GM18951 (cell line): Measurements from ENCODE around the gene TPRN.

ENCODE experiments used
- POLR2A ChIP-seq: IDR thresholded peaks from 4 replicates; pipeline ENCODE4 v1.6.1; 2011; ENCODE audit warnings: mild to moderate bottlenecking; ENCODE audit not compliant: insufficient read length, insufficient read depth; ENCODE audit errors: extremely low read depth
- in situ Hi-C: fragments of 300-500 bp; cut with MboI; formaldehyde crosslinking; loops from one replicate; pipeline ENCODE4 v1.12.0; 2022; ENCODE audit warnings: low sequenced_read_pairs, mixed read lengths, inconsistent platforms; ENCODE audit not compliant: unreplicated experiment

TPRN gene

GRCh38 chr9:137218754-137219271 is 18.3 kb upstream of the TPRN start:
- no peak for TF ChIP-seq POLR2A
- in situ Hi-C loops, result no loop called here

- in situ Hi-C loops, result no loop called here
- TF ChIP-seq POLR2A, result no peak
Measured at GRCh38 chr9:137218212-137218753, 17.7 kb upstream of the TPRN start.

- in situ Hi-C loops, result no loop called here
- TF ChIP-seq POLR2A, result no peak
Measured at GRCh38 chr9:137217276-137218211, 17.0 kb upstream of the TPRN start.

GRCh38 chr9:137216188-137216965 is 15.8 kb upstream of the TPRN start:
- in situ Hi-C loops, result no loop called here
- no peak for TF ChIP-seq POLR2A

- in situ Hi-C loops, result no loop called here
- no peak for TF ChIP-seq POLR2A
Measured at GRCh38 chr9:137215196-137215986, 14.8 kb upstream of the TPRN start.

GRCh38 chr9:137214620-137215019 is 14.1 kb upstream of the TPRN start:
- in situ Hi-C loops, result no loop called here
- TF ChIP-seq POLR2A, result no peak

- TF ChIP-seq POLR2A, result no peak
- in situ Hi-C loops, result no loop called here
Measured at GRCh38 chr9:137213160-137214060, 12.9 kb upstream of the TPRN start.

- in situ Hi-C loops, result no loop called here
Measured at GRCh38 chr9:137212520-137212919, 12.0 kb upstream of the TPRN start.

GRCh38 chr9:137211532-137211931 is 11.0 kb upstream of the TPRN start:
- TF ChIP-seq POLR2A, result no peak
- in situ Hi-C loops, result no loop called here

More at GRCh38 chr9:137212520-137212919, 12.0 kb upstream of the TPRN start:
- TF ChIP-seq POLR2A, result no peak

- in situ Hi-C loops, result no loop called here
Measured at GRCh38 chr9:137206602-137207001, 6.1 kb upstream of the TPRN start.

GRCh38 chr9:137205126-137206069 is 4.9 kb upstream of the TPRN start, which contains the start of the genes NDOR1 and TMEM203:
TSS of gene NDOR1 (plus strand) at chr9:137205700. CDS start at chr9:137205778, 78 bp downstream.
TSS of gene TMEM203 (minus strand) at chr9:137205648. CDS start at chr9:137205414, 234 bp downstream.
- TF ChIP-seq POLR2A, result peak; percentile 93
- in situ Hi-C loops, result no loop called here

More at GRCh38 chr9:137206602-137207001, 6.1 kb upstream of the TPRN start:
- TF ChIP-seq POLR2A, result no peak

- TF ChIP-seq POLR2A, result no peak
- in situ Hi-C loops, result no loop called here
Measured at GRCh38 chr9:137204731-137205125, 4.2 kb upstream of the TPRN start.
